IMR-90 (cell line): ENCODE results near the gene CPT1A. TPM values are rescaled to one million over a fixed set of nuclear protein-coding genes. Genes with fewer than 3 reads are reported as not detected.

Experiments
- ATAC-seq: fragments of 200-7000 bp; cut with Tn5 transposase; 2 replicates; pipeline ENCODE4 v1.9.1; 2020; ENCODE audit warnings: low read depth, mild to moderate bottlenecking, moderate library complexity
- BruUV-seq: library from RNA; stranded (reverse); fragments of 400-500 nt; replicated peaks from 2 replicates; lab custom pipeline; 2021; lab: Mats Ljungman, UMichigan
- CTCF ChIA-PET: fragments of 300-600 bp; formaldehyde crosslinking; extraction: SDS; loops from one replicate; lab custom pipeline; 2021; ENCODE audit warnings: antibody characterized with exemption; lab: Yijun Ruan, JAX
- POLR2A ChIA-PET: fragments of 300-600 bp; sonication (Branson Sonifier 250); formaldehyde crosslinking; loops from one replicate; lab custom pipeline; 2022; ENCODE audit warnings: antibody characterized with exemption; ENCODE audit not compliant: unreplicated experiment; lab: Charles Lee
- DNase-seq: peaks from one replicate; pipeline ENCODE4 v3.0.0; 2013
- H2AFZ ChIP-seq: replicated peaks from 2 replicates; pipeline ENCODE3; 2013; ENCODE audit warnings: low read length, mild to moderate bottlenecking; ENCODE audit not compliant: poor library complexity
- H2AK5ac ChIP-seq: 2 replicates; pipeline ENCODE4 v1.6.1; 2013; ENCODE audit warnings: low read depth, low read length, inconsistent platforms
- H2AK9ac ChIP-seq: replicated peaks from 2 replicates; pipeline ENCODE3; 2013; ENCODE audit warnings: mild to moderate bottlenecking, low read depth, low read length, moderate library complexity; ENCODE audit not compliant: poor library complexity
- H2BK120ac ChIP-seq: 2 replicates; pipeline ENCODE4 v1.6.1; 2013; ENCODE audit warnings: low read depth, low read length, inconsistent platforms
- H2BK15ac ChIP-seq: 3 replicates; pipeline ENCODE4 v1.6.1; 2013; ENCODE audit warnings: low read depth, low read length, inconsistent platforms
- H2BK20ac ChIP-seq: 2 replicates; pipeline ENCODE4 v1.6.1; 2013; ENCODE audit warnings: low read depth, mild to moderate bottlenecking, inconsistent platforms, low read length, moderate library complexity
- H2BK5ac ChIP-seq: 2 replicates; pipeline ENCODE4 v1.6.1; 2013; ENCODE audit warnings: mild to moderate bottlenecking, low read depth, low read length, inconsistent platforms; ENCODE audit not compliant: poor library complexity, severe bottlenecking
- H3K14ac ChIP-seq: replicated peaks from 2 replicates; pipeline ENCODE4 v1.6.1; 2013; ENCODE audit warnings: low read depth, low read length, inconsistent platforms
- H3K18ac ChIP-seq: 2 replicates; pipeline ENCODE4 v1.6.1; 2013; ENCODE audit warnings: low read depth, low read length, control low read depth
- H3K23ac ChIP-seq: 2 replicates; pipeline ENCODE4 v1.6.1; 2013; ENCODE audit warnings: low read depth, low read length, inconsistent platforms
- H3K27ac ChIP-seq: 2 replicates; pipeline ENCODE4 v1.5.1; 2013; ENCODE audit warnings: mild to moderate bottlenecking, control low read depth, low read length; ENCODE audit not compliant: insufficient read depth
- H3K27me3 ChIP-seq: 2 replicates; pipeline ENCODE4 v1.6.1; 2013; ENCODE audit warnings: low read length; ENCODE audit not compliant: control insufficient read depth, insufficient read depth
- H3K36me3 ChIP-seq: 2 replicates; pipeline ENCODE4 v1.6.1; 2013; ENCODE audit warnings: low read length, mixed read lengths; ENCODE audit not compliant: control insufficient read depth, insufficient read depth
- H3K4ac ChIP-seq: 2 replicates; pipeline ENCODE4 v1.6.1; 2013; ENCODE audit warnings: low read depth, low read length, inconsistent platforms
- H3K4me1 ChIP-seq: 2 replicates; pipeline ENCODE4 v1.6.1; 2013; ENCODE audit warnings: low read length, mixed read lengths; ENCODE audit not compliant: control insufficient read depth, insufficient read depth
- H3K4me2 ChIP-seq: 2 replicates; pipeline ENCODE4 v1.6.1; 2013; ENCODE audit warnings: low read depth, mild to moderate bottlenecking, control low read depth, low read length, moderate library complexity
- H3K4me3 ChIP-seq: 2 replicates; pipeline ENCODE4 v1.5.1; 2013; ENCODE audit warnings: low read depth, mild to moderate bottlenecking, control low read depth, low read length, moderate library complexity; ENCODE audit not compliant: insufficient read depth
- H3K56ac ChIP-seq: 2 replicates; pipeline ENCODE4 v1.6.1; 2013; ENCODE audit warnings: low read length, inconsistent platforms; ENCODE audit not compliant: insufficient read depth; ENCODE audit errors: extremely low read depth
- H3K79me1 ChIP-seq, 2 experiments: 2 replicates each; pipeline ENCODE4 v1.6.1; 2013; ENCODE audit warnings: low read length in 2 of 2, inconsistent platforms in 1 of 2, low read depth in 1 of 2
- H3K9ac ChIP-seq: 2 replicates; pipeline ENCODE4 v1.6.1; 2013; ENCODE audit warnings: low read depth, low read length, control low read depth
- H3K9me1 ChIP-seq: 2 replicates; pipeline ENCODE4 v1.6.1; 2013; ENCODE audit warnings: low read length, inconsistent platforms; ENCODE audit not compliant: insufficient read depth
- H3K9me3 ChIP-seq: 2 replicates; pipeline ENCODE4 v1.6.1; 2013; ENCODE audit warnings: low read length; ENCODE audit not compliant: control insufficient read depth, insufficient read depth
- H4K20me1 ChIP-seq: 2 replicates; pipeline ENCODE4 v1.6.1; 2013; ENCODE audit warnings: low read length, inconsistent platforms; ENCODE audit not compliant: insufficient read depth
- H4K5ac ChIP-seq: 2 replicates; pipeline ENCODE4 v1.6.1; 2013; ENCODE audit warnings: mild to moderate bottlenecking, low read depth, low read length, control low read depth
- H4K8ac ChIP-seq, 2 experiments: 2 replicates each; pipeline ENCODE4 v1.6.1; 2013; ENCODE audit warnings: low read depth in 2 of 2, low read length in 2 of 2, control low read depth in 1 of 2, inconsistent platforms in 1 of 2
- H4K91ac ChIP-seq: 2 replicates; pipeline ENCODE4 v1.6.1; 2013; ENCODE audit warnings: low read depth, low read length, inconsistent platforms; ENCODE audit not compliant: insufficient read depth
- BHLHE40 ChIP-seq: fragments of 150-350 bp; IDR thresholded peaks from 2 replicates; pipeline ENCODE4 v1.6.1; 2016; ENCODE audit warnings: mild to moderate bottlenecking, low read depth, low read length
- CEBPB ChIP-seq: IDR thresholded peaks from 2 replicates; pipeline ENCODE4 v1.6.1; 2012; ENCODE audit warnings: low read depth, low read length, improper control_type of control experiment
- CTCF ChIP-seq: conservative IDR thresholded peaks from 2 replicates; pipeline ENCODE4 v1.5.1; 2012; ENCODE audit warnings: mild to moderate bottlenecking, low read depth, low read length, improper control_type of control experiment
- ELK1 ChIP-seq: fragments of 150-350 bp; IDR thresholded peaks from 2 replicates; pipeline ENCODE4 v1.6.1; 2016; ENCODE audit warnings: low read depth, mild to moderate bottlenecking, low read length, moderate library complexity, borderline replicate concordance
- FOS ChIP-seq: fragments of 150-350 bp; IDR thresholded peaks from 2 replicates; pipeline ENCODE4 v1.6.1; 2016; ENCODE audit warnings: low read depth, low read length
- MAFK ChIP-seq: IDR thresholded peaks from 2 replicates; pipeline ENCODE4 v1.6.1; 2012; ENCODE audit warnings: low read depth, low read length, improper control_type of control experiment
- MAZ ChIP-seq: IDR thresholded peaks from 2 replicates; pipeline ENCODE4 v1.6.1; 2012; ENCODE audit warnings: low read depth, mild to moderate bottlenecking, low read length, improper control_type of control experiment, moderate library complexity, borderline replicate concordance
- NFE2L2 ChIP-seq: fragments of 150-350 bp; IDR thresholded peaks from 2 replicates; pipeline ENCODE4 v1.6.1; 2016; ENCODE audit warnings: low read depth, mild to moderate bottlenecking, low read length
- RFX5 ChIP-seq: IDR thresholded peaks from 2 replicates; pipeline ENCODE4 v1.8.0; 2012; ENCODE audit warnings: low read depth, mild to moderate bottlenecking, low read length, moderate library complexity
- SMC3 ChIP-seq: fragments of 150-350 bp; IDR thresholded peaks from 2 replicates; pipeline ENCODE4 v1.6.1; 2016; ENCODE audit warnings: low read depth, mild to moderate bottlenecking, antibody characterized with exemption, low read length, moderate library complexity
- USF2 ChIP-seq: fragments of 150-350 bp; IDR thresholded peaks from 2 replicates; pipeline ENCODE4 v1.6.1; 2017; ENCODE audit warnings: mild to moderate bottlenecking, antibody characterized with exemption, low read length, low read depth
- WGBS, 2 experiments: methylation state at CpG; one replicate each; pipeline versions ENCODE4 v1.1.5 to v1.1.7; 2013; ENCODE audit warnings: missing lambda C conversion rate in 2 of 2; ENCODE audit not compliant: insufficient read length in 1 of 2; ENCODE audit errors: extremely low coverage in 2 of 2; 5-methylcytosine and 5-hydroxymethylcytosine counted together
- dilution Hi-C: fragments of 300-500 bp; cut with HindIII; formaldehyde crosslinking; loops from one replicate; pipeline ENCODE4 v1.14.3; 2018; ENCODE audit warnings: low sequenced_read_pairs; ENCODE audit not compliant: unreplicated experiment
- in situ Hi-C: fragments of 300-500 bp; cut with MboI; formaldehyde crosslinking; loops from 3 replicates; pipeline ENCODE4 v1.14.3; 2019; ENCODE audit warnings: low sequenced_read_pairs, inconsistent platforms, mixed read lengths
- intact Hi-C: fragments of 100-400 bp; cut with micrococcal nuclease; formaldehyde crosslinking; loops from 2 replicates; pipeline ENCODE4 v1.10.0; 2022
- polyA plus RNA-seq, 3 experiments: library from polyadenylated mRNA; depleted of rRNA; stranded (reverse); fragments of >200 nt; gene quantifications; 2 replicates each; pipeline ENCODE4 v1.2.3, GENCODE V29; 2012; ENCODE audit warnings: low replicate concordance in 1 of 3
- total RNA-seq: library from RNA; depleted of rRNA; stranded (reverse); fragments of >200 nt; gene quantifications from 2 replicates; pipeline ENCODE4 v1.2.3, GENCODE V29; 2012

CPT1A gene
- total and polyA plus RNA-seq, 2 of the 4 experiments (the other 2 are of a cell fraction) = 15.4 to 21.3 TPM

- Histone ChIP-seq H3K4ac (no peak overlapping the region), H2BK15ac (no peak overlapping the region), H2AK9ac (no peak overlapping the region), H3K9me3 (no peaks in the 10 kb centered on the region; the same call in 1 of the 2 replicates), H3K9ac (no peak overlapping the region), H3K9me1 (no peaks in the 10 kb centered on the region), H3K79me1 (no peaks in the 10 kb centered on the region), H2BK20ac (no peak overlapping the region), H3K4me3 (no peak overlapping the region), H3K14ac (no peak overlapping the region), H3K36me3 (no peaks in the 10 kb centered on the region), H3K4me2 (no peak overlapping the region), H2BK120ac (no peak overlapping the region), H3K27ac (no peak overlapping the region), H4K5ac (no peak overlapping the region), H4K91ac (no peak overlapping the region), H4K20me1 (no peaks in the 10 kb centered on the region), H2BK5ac (no peak overlapping the region), H3K4me1 (no peaks in the 10 kb centered on the region), H3K56ac (no peak overlapping the region), H3K18ac (no peak overlapping the region), H4K8ac (no peak overlapping the region), H2AK5ac (no peak overlapping the region), H3K23ac (no peak overlapping the region), H2AFZ (no peak overlapping the region), H3K27me3 (peaks cover 34% of the 10 kb centered on the region)
- ChIA-PET POLR2A (no interaction called here), CTCF (no interaction called here)
- no TSS peak for BruUV-seq
- WGBS, 2 experiments = 77% methylated on average over 11 of the region's 15 CpGs; no CpG with 5 or more reads in 1 of the 2 experiments
- dilution Hi-C loops = no loop called here
- no peak for ATAC-seq
- intact Hi-C loops = no loop called here
- no peak for DNase-seq
- in situ Hi-C loops = no loop called here
- no peak for TF ChIP-seq ELK1
- no peak for TF ChIP-seq FOS
- no peak for TF ChIP-seq USF2
- no peak for TF ChIP-seq RFX5
- TF ChIP-seq BHLHE40 = no peak
- TF ChIP-seq MAZ = no peak
- TF ChIP-seq CEBPB = no peak
- TF ChIP-seq SMC3 = no peak
- TF ChIP-seq MAFK = no peak
- no peak for TF ChIP-seq CTCF
- TF ChIP-seq NFE2L2 = no peak
Observed at GRCh38 chr11:68848429-68848828, 6.7 kb upstream of the CPT1A start.
